CD14-positive monocyte (primary cell): ENCODE data around the gene TIAM1. TPM values are rescaled to one million over a fixed set of nuclear protein-coding genes. Genes with fewer than 3 reads are reported as not detected.

Source experiments
- DNase-seq, 3 donors: peaks; one replicate each; pipeline ENCODE4 v3.0.0-alpha.2; 2011 to 2022
- H2AFZ ChIP-seq: 2 replicates; pipeline ENCODE4 v1.6.0; 2012; ENCODE audit warnings: mild to moderate bottlenecking, low read depth, low read length, inconsistent platforms; ENCODE audit not compliant: insufficient read depth, poor library complexity, severe bottlenecking
- H3K27ac ChIP-seq, 2 donors: 1 replicate in 1 of 2; 2 replicates in 1 of 2; pipeline ENCODE4 v1.5.1; 2012 to 2013; ENCODE audit warnings: low read length in 2 of 2, control low read depth in 1 of 2, inconsistent platforms in 1 of 2, low read depth in 1 of 2, mild to moderate bottlenecking in 1 of 2
- H3K27me3 ChIP-seq, 2 donors: one replicate each; pipeline versions ENCODE4 v1.6.0 to v1.6.1; 2011 to 2013; ENCODE audit warnings: low read length in 2 of 2; ENCODE audit not compliant: control insufficient read depth in 2 of 2, insufficient read depth in 2 of 2
- H3K36me3 ChIP-seq, 2 donors: replicated peaks in 1 of 2; 1 replicate in 1 of 2; 2 replicates in 1 of 2; pipeline versions ENCODE4 v1.5.1 to v1.6.1; 2012 to 2013; ENCODE audit warnings: low read length in 2 of 2, control low read depth in 1 of 2, inconsistent platforms in 1 of 2, mild to moderate bottlenecking in 1 of 2; ENCODE audit not compliant: insufficient read depth in 2 of 2, control insufficient read depth in 1 of 2
- H3K4me1 ChIP-seq, 2 donors: 1 replicate in 1 of 2; 2 replicates in 1 of 2; pipeline versions ENCODE4 v1.5.1 to v1.6.1; 2012 to 2013; ENCODE audit warnings: low read length in 2 of 2, control low read depth in 1 of 2, inconsistent platforms in 1 of 2, mild to moderate bottlenecking in 1 of 2, moderate library complexity in 1 of 2; ENCODE audit not compliant: insufficient read depth in 2 of 2, control insufficient read depth in 1 of 2
- H3K4me2 ChIP-seq: replicated peaks from 2 replicates; pipeline ENCODE3; 2012; ENCODE audit warnings: low read length, moderate library complexity, mild to moderate bottlenecking; ENCODE audit not compliant: poor library complexity, severe bottlenecking; ENCODE audit errors: extremely low read depth
- H3K4me3 ChIP-seq, 3 experiments: fragments of 200-600 bp in 1 of 3; sonication (generic) in 1 of 3; replicated peaks in 1 of 3; 1 replicate in 2 of 3; 2 replicates in 1 of 3; pipeline ENCODE4 v1.5.1; 2011 to 2013; ENCODE audit warnings: low read length in 3 of 3, mild to moderate bottlenecking in 3 of 3, control low read depth in 2 of 3, low read depth in 2 of 3, inconsistent platforms in 1 of 3, moderate library complexity in 1 of 3
- H3K79me2 ChIP-seq: 2 replicates; pipeline ENCODE4 v1.6.0; 2012; ENCODE audit warnings: mild to moderate bottlenecking, control low read depth, inconsistent platforms, low read length, moderate library complexity; ENCODE audit not compliant: insufficient read depth
- H3K9ac ChIP-seq: 2 replicates; pipeline ENCODE4 v1.6.0; 2017; ENCODE audit warnings: low read length, mild to moderate bottlenecking; ENCODE audit not compliant: insufficient read depth, poor library complexity, severe bottlenecking
- H3K9me3 ChIP-seq, 2 donors: replicated peaks in 1 of 2; 1 replicate in 1 of 2; 2 replicates in 1 of 2; pipeline versions ENCODE4 v1.5.1 to v1.6.1; 2012 to 2013; ENCODE audit warnings: low read length in 2 of 2, control low read depth in 1 of 2; ENCODE audit not compliant: control insufficient read depth in 1 of 2, insufficient read depth in 1 of 2
- H4K20me1 ChIP-seq: 2 replicates; pipeline ENCODE4 v1.6.0; 2012; ENCODE audit warnings: mild to moderate bottlenecking, low read length, control low read depth, moderate library complexity; ENCODE audit not compliant: insufficient read depth
- H3K27ac Mint-ChIP-seq, 7 donors: one replicate each; pipeline ENCODE4 v1.8.0; 2020; ENCODE audit warnings: mild to moderate bottlenecking in 7 of 7, mixed read lengths in 7 of 7, moderate library complexity in 6 of 7, inconsistent platforms in 2 of 7
- H3K27me3 Mint-ChIP-seq, 3 donors: one replicate each; pipeline ENCODE4 v1.8.0; 2021 to 2022; ENCODE audit warnings: low read depth in 3 of 3, mild to moderate bottlenecking in 3 of 3, mixed read lengths in 3 of 3, moderate library complexity in 3 of 3, inconsistent platforms in 1 of 3
- H3K36me3 Mint-ChIP-seq, 2 donors: one replicate each; pipeline ENCODE4 v1.8.0; 2020; ENCODE audit warnings: mixed read lengths in 2 of 2, inconsistent platforms in 1 of 2, mild to moderate bottlenecking in 1 of 2
- H3K4me1 Mint-ChIP-seq: one replicate; pipeline ENCODE4 v1.8.0; 2020; ENCODE audit warnings: mild to moderate bottlenecking, mixed read lengths
- H3K4me3 Mint-ChIP-seq, 2 donors: one replicate each; pipeline ENCODE4 v1.8.0; 2020; ENCODE audit warnings: mild to moderate bottlenecking in 2 of 2, mixed read lengths in 2 of 2, moderate library complexity in 1 of 2
- H3K9me3 Mint-ChIP-seq, 7 donors: one replicate each; pipeline ENCODE4 v1.8.0; 2020 to 2022; ENCODE audit warnings: mixed read lengths in 7 of 7, mild to moderate bottlenecking in 6 of 7, moderate library complexity in 6 of 7, inconsistent platforms in 2 of 7
- CTCF ChIP-seq: fragments of 200-600 bp; IDR thresholded peaks from one replicate; pipeline ENCODE4 v1.8.0; 2022; ENCODE audit warnings: antibody characterized with exemption, mild to moderate bottlenecking
- WGBS: methylation state at CpG from one replicate; pipeline ENCODE4 v1.1.5; 2013; ENCODE audit warnings: missing lambda C conversion rate; ENCODE audit not compliant: insufficient coverage; 5-methylcytosine and 5-hydroxymethylcytosine counted together
- intact Hi-C, 2 donors: fragments of 100-400 bp; cut with micrococcal nuclease; formaldehyde crosslinking; loops; one replicate each; pipeline versions ENCODE4 v1.15.0 to v1.15.1; 2023
- polyA plus RNA-seq, 3 donors: library from polyadenylated mRNA; depleted of rRNA in 1 of 3; unstranded in 2 of 3; stranded (reverse) in 1 of 3; fragments of 300-500 nt in 2 of 3; fragments of >200 nt in 1 of 3; fragmentation: Illumina TruSeq in 2 of 3; gene quantifications; 1 replicate in 2 of 3; 2 replicates in 1 of 3; pipeline ENCODE4 v1.2.3, GENCODE V29; 2012 to 2021

Gene TIAM1
- polyA plus RNA-seq, 3 donors = 17.7 to 55.0 (median 45.3) TPM

GRCh38 chr21:31243611-31244010, 100.5 kb downstream of the TIAM1 start:
- Histone ChIP-seq H3K36me3 (peaks cover 34 to 97% of the 10 kb centered on the region in 2 donors), H3K9ac (no peak overlapping the region), H3K4me3 (no peak overlapping the region), H4K20me1 (peaks cover 56% of the 10 kb centered on the region), H3K4me1 (no peaks in the 10 kb centered on the region), H3K27me3 (no peaks in the 10 kb centered on the region), H2AFZ (no peak overlapping the region), H3K79me2 (no peaks in the 10 kb centered on the region), H3K4me2 (no peak overlapping the region), H3K27ac (no peak overlapping the region), H3K9me3 (peaks cover 24 to 31% of the 10 kb centered on the region in 2 donors)
- no CpG with 5 or more reads among the region's 2 CpGs for WGBS
- Mint-ChIP-seq H3K36me3 (peaks cover 72 to 91% of the 10 kb centered on the region in 2 donors), H3K4me3 (no peak overlapping the region), H3K4me1 (peaks cover 2% of the 10 kb centered on the region), H3K27ac (no peak overlapping the region), H3K9me3 (peaks cover 20 to 44% (median 35%) of the 10 kb centered on the region in 7 donors), H3K27me3 (peaks cover 0 to 1% (median 1%) of the 10 kb centered on the region in 3 donors)
- TF ChIP-seq CTCF = no peak
- DNase-seq = no peak
- intact Hi-C loops = no loop called here

- no peak for TF ChIP-seq CTCF
- Histone ChIP-seq H3K4me3 (no peak overlapping the region), H3K9ac (no peak overlapping the region), H3K9me3 (peaks cover 9 to 11% of the 10 kb centered on the region in 2 donors), H3K36me3 (peaks cover 14 to 93% of the 10 kb centered on the region in 2 donors), H4K20me1 (peaks cover 85% of the 10 kb centered on the region), H3K4me1 (no peaks in the 10 kb centered on the region), H3K27me3 (no peaks in the 10 kb centered on the region), H3K79me2 (no peaks in the 10 kb centered on the region), H2AFZ (no peak overlapping the region), H3K27ac (no peak overlapping the region), H3K4me2 (no peak overlapping the region)
- no peak for DNase-seq
- intact Hi-C loops = no loop called here
- peaks cover 0 to 9% (median 2%) of the 10 kb centered on the region in 3 donors for H3K27me3 Mint-ChIP-seq
- peaks cover 11 to 21% (median 13%) of the 10 kb centered on the region in 7 donors for H3K9me3 Mint-ChIP-seq
- H3K4me1 Mint-ChIP-seq = peaks cover 2% of the 10 kb centered on the region
- no peak overlapping the region for H3K27ac Mint-ChIP-seq
- H3K36me3 Mint-ChIP-seq = peaks cover 67 to 79% of the 10 kb centered on the region in 2 donors
- WGBS = 37% methylated on average over 5 of the region's 5 CpGs
- no peak overlapping the region for H3K4me3 Mint-ChIP-seq
These were observed 107.5 kb downstream of the TIAM1 start for GRCh38 chr21:31236528-31236927.
